Tibial nerve (tissue), 4 donors: ENCODE measurements around the gene BCOR. TPM values are rescaled to one million over a fixed set of nuclear protein-coding genes. Genes with fewer than 3 reads are reported as not detected.
A peak's percentile ranks its signal among the peaks of the same experiment; 100 is the strongest.

Experiments
- DNase-seq, 2 donors: peaks; one replicate each; pipeline ENCODE4 v3.0.0-alpha.2; 2019; ENCODE audit warnings: low spot score in 2 of 2
- H3K27ac ChIP-seq, 4 donors: fragments of 200-600 bp; sonication (generic) in 3 of 4; one replicate each; pipeline ENCODE4 v1.5.1; 2017 to 2019; ENCODE audit warnings: mild to moderate bottlenecking in 1 of 4
- H3K27me3 ChIP-seq, 2 donors: fragments of 200-600 bp; sonication (generic) in 1 of 2; one replicate each; pipeline versions ENCODE4 v1.5.1 to v1.6.0; 2017 to 2019
- H3K36me3 ChIP-seq, 3 donors: fragments of 200-600 bp; sonication (generic); one replicate each; pipeline ENCODE4 v1.5.1; 2018 to 2019
- H3K4me1 ChIP-seq, 4 donors: fragments of 200-600 bp; sonication (generic) in 3 of 4; one replicate each; pipeline ENCODE4 v1.5.1; 2017 to 2019
- H3K4me3 ChIP-seq, 4 donors: fragments of 200-600 bp; sonication (generic) in 3 of 4; one replicate each; pipeline ENCODE4 v1.5.1; 2017 to 2019; ENCODE audit warnings: mild to moderate bottlenecking in 1 of 4, moderate library complexity in 1 of 4
- H3K9me3 ChIP-seq, 4 donors: fragments of 200-600 bp; sonication (generic) in 3 of 4; one replicate each; pipeline ENCODE4 v1.5.1; 2017 to 2019
- CTCF ChIP-seq, 5 experiments: fragments of 200-600 bp in 3 of 5; fragments of 450-650 bp in 2 of 5; sonication (generic) in 3 of 5; IDR thresholded peaks; one replicate each; pipeline ENCODE4 v1.5.1; 2016 to 2019; ENCODE audit warnings: antibody characterized with exemption in 5 of 5, mild to moderate bottlenecking in 3 of 5, moderate library complexity in 2 of 5
- EP300 ChIP-seq, 2 donors: sonication (generic); formaldehyde crosslinking; IDR thresholded peaks; one replicate each; pipeline ENCODE4 v1.6.1; 2017; ENCODE audit warnings: antibody characterized with exemption in 2 of 2, mild to moderate bottlenecking in 1 of 2
- POLR2A ChIP-seq, 2 donors: fragments of 450-650 bp; IDR thresholded peaks; one replicate each; pipeline ENCODE4 v1.6.1; 2017; ENCODE audit warnings: antibody characterized with exemption in 2 of 2, mild to moderate bottlenecking in 2 of 2, moderate library complexity in 2 of 2
- WGBS, 2 donors: methylation state at CpG; one replicate each; pipeline ENCODE4 v1.1.5; 2018; 5-methylcytosine and 5-hydroxymethylcytosine counted together
- total RNA-seq, 4 donors: library from RNA; depleted of rRNA; stranded (reverse); fragments of >200 nt; gene quantifications; one replicate each; pipeline ENCODE4 v1.1.0, GENCODE V29; 2016

Gene BCOR
- total RNA-seq, 4 donors from 2014 or later: 16.2 to 34.7 (median 23.7) TPM

- WGBS, 2 donors: 48 to 65% methylated on average over 4 of the region's 4 CpGs
- no peak overlapping the region for H3K27ac ChIP-seq
- peaks cover 0 to 20% (median 9%) of the 10 kb centered on the region in 4 donors for H3K4me1 ChIP-seq
- peaks cover 0 to 24% of the 10 kb centered on the region in 2 donors for H3K27me3 ChIP-seq
- H3K4me3 ChIP-seq: no peak overlapping the region
- H3K9me3 ChIP-seq: no peaks in the 10 kb centered on the region
- DNase-seq: no peak
- no peaks in the 10 kb centered on the region for H3K36me3 ChIP-seq
- TF ChIP-seq POLR2A (IDR thresholded peaks at IDR 0.05): no peak
- no peak for TF ChIP-seq CTCF (IDR thresholded peaks at IDR 0.05)
- no peak for TF ChIP-seq EP300 (IDR thresholded peaks at IDR 0.05)
Observed at GRCh38 chrX:40111868-40112267, 14.1 kb upstream of the BCOR start.

GRCh38 chrX:40109288-40110008 lies 11.7 kb upstream of the BCOR start:
- DNase-seq: peak in 1 of 2 donors; percentile 56
- H3K27me3 ChIP-seq: peaks cover 0 to 39% of the 10 kb centered on the region in 2 donors
- WGBS, 2 donors: 0 to 12% methylated on average over 2 to 78 of the region's 84 CpGs
- H3K27ac ChIP-seq: peak overlapping the region; percentile 56 to 93 (median 82)
- no peaks in the 10 kb centered on the region for H3K36me3 ChIP-seq
- H3K4me3 ChIP-seq: peak overlapping the region; percentile 46 to 74 (median 50)
- peaks cover 0 to 22% (median 10%) of the 10 kb centered on the region in 4 donors for H3K4me1 ChIP-seq
- no peaks in the 10 kb centered on the region for H3K9me3 ChIP-seq
- TF ChIP-seq CTCF (IDR thresholded peaks at IDR 0.05) (no peak), POLR2A (IDR thresholded peaks at IDR 0.05) (no peak), EP300 (IDR thresholded peaks at IDR 0.05) (no peak)

GRCh38 chrX:40108959-40109287 lies 11.2 kb upstream of the BCOR start:
- Histone ChIP-seq H3K9me3 (no peaks in the 10 kb centered on the region), H3K27me3 (peaks cover 0 to 42% of the 10 kb centered on the region in 2 donors), H3K4me3 (peak overlapping the region; percentile 46 to 74 (median 50)), H3K27ac (peak overlapping the region; percentile 56 to 93 (median 82)), H3K36me3 (no peaks in the 10 kb centered on the region), H3K4me1 (peaks cover 0 to 22% (median 10%) of the 10 kb centered on the region in 4 donors)
- TF ChIP-seq EP300 (IDR thresholded peaks at IDR 0.05) (peak in 1 of 2 donors; percentile 30), CTCF (IDR thresholded peaks at IDR 0.05) (no peak), POLR2A (IDR thresholded peaks at IDR 0.05) (peak in 1 of 2 donors; percentile 39)
- DNase-seq: peak in 1 of 2 donors; percentile 44
- 11% methylated on average over 15 of the region's 48 CpGs; no CpG with 5 or more reads in 1 of the 2 donors for WGBS, 2 donors

- no peaks in the 10 kb centered on the region for H3K9me3 ChIP-seq
- peak overlapping the region; percentile 56 to 93 (median 82) for H3K27ac ChIP-seq
- peak overlapping the region; percentile 27 to 74 (median 50) for H3K4me3 ChIP-seq
- peaks cover 0 to 42% of the 10 kb centered on the region in 2 donors for H3K27me3 ChIP-seq
- DNase-seq: no peak
- TF ChIP-seq POLR2A (IDR thresholded peaks at IDR 0.05) (no peak), CTCF (IDR thresholded peaks at IDR 0.05) (no peak), EP300 (IDR thresholded peaks at IDR 0.05) (no peak)
- H3K36me3 ChIP-seq: no peaks in the 10 kb centered on the region
- WGBS, 2 donors: 0 to 21% methylated on average over 1 to 43 of the region's 66 CpGs
- H3K4me1 ChIP-seq: peaks cover 0 to 22% (median 10%) of the 10 kb centered on the region in 4 donors
Observed at GRCh38 chrX:40108162-40108958, 10.6 kb upstream of the BCOR start.
